ENCODE data around the gene ACVR1.

ACVR1 gene

DNA sequence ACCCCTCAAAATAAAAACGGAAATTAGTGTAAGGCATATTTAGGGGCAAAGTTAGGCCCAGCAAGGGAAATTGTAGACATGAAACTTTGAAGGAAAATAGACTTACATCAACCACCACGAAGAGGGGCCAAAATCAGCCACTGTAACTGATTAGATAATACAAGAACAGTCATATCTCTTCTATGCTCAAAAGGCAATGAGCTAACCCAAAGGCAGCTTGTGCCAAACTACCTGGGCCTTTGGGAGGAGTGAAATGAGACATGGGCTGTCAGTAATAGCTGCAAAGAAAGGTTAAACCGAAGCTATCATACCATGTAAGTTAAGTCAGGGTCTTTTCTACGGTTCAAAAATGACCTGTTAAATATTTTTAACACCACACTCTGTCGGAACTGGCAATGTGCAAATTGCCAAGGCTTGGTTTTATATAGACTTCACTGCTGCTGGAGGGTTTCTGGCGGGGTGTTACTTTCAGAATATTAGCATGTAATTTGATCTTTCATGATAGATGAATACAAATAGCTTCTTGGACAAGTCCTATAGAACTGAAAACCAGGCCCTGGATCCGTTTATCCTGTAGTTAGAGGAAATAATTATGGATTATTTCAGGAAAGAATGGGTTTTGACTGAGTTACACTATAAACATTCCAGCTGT, 69.6 kb downstream of the ACVR1 start:
- TF ChIP-seq JUND (IDR thresholded peaks at IDR 0.05; ENCODE audit: low read depth), result no peak
- DNase-seq (ENCODE audit: low read depth in 1 of 2, low spot score in 1 of 2), result no peak
- in situ Hi-C loops (cut with HindIII; ENCODE audit: low pct_unique_long_range_greater_than_20kb, low sequenced_read_pairs), result no loop called here

DNA sequence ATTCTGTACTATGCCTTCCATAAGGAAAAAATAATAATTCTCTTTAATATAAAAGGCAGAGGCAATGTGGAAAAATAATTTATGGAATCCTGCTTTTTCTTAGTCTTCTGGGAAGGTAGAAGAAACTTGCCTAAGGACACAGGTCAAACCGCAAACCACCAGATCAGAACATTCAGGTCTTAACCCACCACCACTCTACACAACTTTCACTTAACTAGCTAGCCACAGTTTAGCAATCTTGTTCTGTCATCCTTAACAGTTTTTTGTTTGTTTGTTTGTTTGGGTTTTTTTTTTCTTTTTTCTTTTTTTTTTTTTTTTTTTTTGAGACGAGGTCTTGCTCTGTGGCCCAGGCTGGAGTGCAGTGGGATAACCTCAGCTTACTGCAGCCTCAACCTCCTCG, 70.6 kb downstream of the ACVR1 start:
- DNase-seq (ENCODE audit: low read depth in 1 of 2, low spot score in 1 of 2), result no peak
- in situ Hi-C loops (cut with HindIII; ENCODE audit: low pct_unique_long_range_greater_than_20kb, low sequenced_read_pairs), result no loop called here
- no peak for TF ChIP-seq JUND (IDR thresholded peaks at IDR 0.05; ENCODE audit: low read depth)

DNA sequence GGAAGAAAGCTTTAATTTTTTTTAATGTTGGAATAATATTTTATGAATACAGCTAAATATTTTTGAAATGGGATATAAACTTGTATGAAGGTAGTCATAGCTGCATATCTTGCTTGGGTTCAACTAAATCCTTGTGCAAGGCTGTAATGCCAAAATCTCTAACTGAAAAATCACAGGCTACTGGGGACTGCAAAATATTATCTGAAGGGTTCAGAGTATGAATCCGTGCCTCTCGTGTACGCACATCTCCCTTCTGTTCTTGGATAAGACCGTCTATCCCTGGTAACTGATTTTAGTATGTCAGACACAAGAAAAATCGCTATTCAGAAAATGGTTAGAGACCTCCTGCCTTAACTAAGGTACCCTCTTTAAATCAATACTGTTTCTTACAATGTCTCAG, 71.8 kb downstream of the ACVR1 start:
- in situ Hi-C loops (cut with HindIII; ENCODE audit: low pct_unique_long_range_greater_than_20kb, low sequenced_read_pairs), result no loop called here
- TF ChIP-seq JUND (IDR thresholded peaks at IDR 0.05; ENCODE audit: low read depth), result no peak
- DNase-seq (ENCODE audit: low read depth in 1 of 2, low spot score in 1 of 2), result no peak

DNA sequence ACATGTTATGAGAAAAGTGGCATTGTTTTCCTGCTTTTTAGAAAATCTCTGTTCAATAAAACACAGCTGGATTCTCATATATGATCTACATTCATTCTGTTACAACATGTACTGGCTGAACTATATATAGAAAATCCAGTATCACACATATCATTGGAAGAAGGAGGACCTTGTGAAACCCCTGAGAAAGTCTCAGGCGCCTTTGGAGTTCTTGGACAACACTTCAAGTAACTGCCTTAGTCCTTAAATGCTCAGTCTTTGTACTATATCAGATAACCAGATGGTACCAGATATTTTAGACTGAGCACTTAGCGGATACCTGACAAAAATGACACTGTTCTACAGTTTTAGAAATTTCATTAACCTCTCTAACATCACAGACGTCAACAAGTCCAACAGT, 72.2 kb downstream of the ACVR1 start:
- no peak for TF ChIP-seq JUND (IDR thresholded peaks at IDR 0.05; ENCODE audit: low read depth)
- DNase-seq (ENCODE audit: low read depth in 1 of 2, low spot score in 1 of 2), result no peak
- in situ Hi-C loops (cut with HindIII; ENCODE audit: low pct_unique_long_range_greater_than_20kb, low sequenced_read_pairs), result no loop called here

DNA sequence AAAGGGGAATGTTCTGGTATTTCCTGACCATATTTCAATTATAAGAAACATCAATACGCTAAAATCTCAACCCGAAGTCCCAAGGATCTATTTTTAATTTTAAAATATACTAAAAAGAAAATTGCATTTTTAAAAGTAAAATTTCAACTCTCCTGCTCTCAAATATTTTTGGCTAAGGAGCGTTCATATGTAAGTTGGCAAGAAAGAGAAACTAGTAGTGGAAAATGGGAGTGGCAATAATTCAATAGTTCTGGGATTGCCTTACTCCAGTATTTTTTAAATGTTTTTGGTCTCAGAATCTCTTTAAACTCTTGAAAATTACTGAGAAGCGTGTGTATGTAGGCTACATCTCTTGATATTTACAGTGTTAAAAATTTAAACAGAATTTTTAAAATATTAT, 72.7 kb downstream of the ACVR1 start:
- in situ Hi-C loops (cut with HindIII; ENCODE audit: low pct_unique_long_range_greater_than_20kb, low sequenced_read_pairs), result no loop called here
- no peak for TF ChIP-seq JUND (IDR thresholded peaks at IDR 0.05; ENCODE audit: low read depth)
- DNase-seq (ENCODE audit: low read depth in 1 of 2, low spot score in 1 of 2), result no peak

DNA sequence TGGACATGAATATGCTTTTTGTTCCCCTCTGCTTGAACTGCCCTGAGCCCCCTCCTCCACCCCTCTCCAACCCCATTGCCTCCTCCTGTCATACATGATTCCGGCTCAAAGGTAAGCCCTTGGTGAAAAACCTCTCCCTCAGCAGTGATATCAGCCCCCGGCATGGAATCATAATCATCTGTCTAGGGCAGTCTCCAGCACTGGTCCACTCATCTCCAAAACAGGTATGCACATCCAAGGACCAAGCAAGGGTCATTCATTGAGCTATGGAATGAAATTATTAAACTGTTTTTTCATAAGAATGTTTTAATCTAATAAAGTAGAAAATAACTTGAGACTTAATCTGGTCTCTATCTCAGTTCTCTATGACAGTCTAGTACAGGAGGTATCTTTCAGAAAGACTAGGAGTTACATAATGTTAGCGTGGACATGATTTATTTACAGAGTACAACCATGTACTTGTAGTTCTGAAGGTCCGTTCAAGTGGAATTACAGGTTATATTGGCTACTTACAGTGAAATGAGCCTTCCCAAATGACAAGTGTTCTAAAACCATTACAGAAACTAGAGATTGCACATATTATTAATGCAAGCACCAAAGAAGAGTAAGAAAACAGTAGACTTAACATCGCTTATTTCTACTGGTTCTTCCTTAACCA, 75.2 kb downstream of the ACVR1 start:
- in situ Hi-C loops (cut with HindIII; ENCODE audit: low pct_unique_long_range_greater_than_20kb, low sequenced_read_pairs), result no loop called here
- TF ChIP-seq JUND (IDR thresholded peaks at IDR 0.05; ENCODE audit: low read depth), result no peak
- DNase-seq (ENCODE audit: low read depth in 1 of 2, low spot score in 1 of 2), result peak in 1 of 2 experiments; percentile 29

DNA sequence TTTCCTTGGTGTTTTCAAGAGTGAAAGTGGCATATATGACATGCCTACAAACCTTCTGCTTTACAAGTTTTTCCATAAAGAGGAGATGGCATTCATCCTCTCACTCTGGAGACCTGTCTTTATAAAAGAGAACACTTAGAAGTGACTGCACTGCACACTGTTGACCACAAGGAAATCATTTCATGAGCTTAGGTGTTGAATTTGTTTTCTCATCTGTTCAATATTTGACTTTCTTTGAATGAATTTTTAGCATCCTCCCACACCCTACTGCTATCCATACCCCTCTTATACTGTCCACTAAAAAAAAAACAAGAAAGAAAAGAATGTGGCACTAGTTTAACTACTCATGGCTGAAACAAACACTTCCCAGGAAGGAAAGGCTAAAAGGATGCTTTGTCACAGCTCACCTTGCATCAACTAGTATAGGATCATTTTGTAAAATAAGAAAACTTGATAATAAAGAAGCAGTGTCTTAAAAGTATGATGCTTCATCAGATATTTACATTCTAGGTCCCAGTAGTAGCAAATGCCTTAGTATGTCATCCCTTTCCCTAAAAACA, 83.0 kb downstream of the ACVR1 start:
- DNase-seq (ENCODE audit: low read depth in 1 of 2, low spot score in 1 of 2), result no peak
- in situ Hi-C loops (cut with HindIII; ENCODE audit: low pct_unique_long_range_greater_than_20kb, low sequenced_read_pairs), result no loop called here
- no peak for TF ChIP-seq JUND (IDR thresholded peaks at IDR 0.05; ENCODE audit: low read depth)

DNA sequence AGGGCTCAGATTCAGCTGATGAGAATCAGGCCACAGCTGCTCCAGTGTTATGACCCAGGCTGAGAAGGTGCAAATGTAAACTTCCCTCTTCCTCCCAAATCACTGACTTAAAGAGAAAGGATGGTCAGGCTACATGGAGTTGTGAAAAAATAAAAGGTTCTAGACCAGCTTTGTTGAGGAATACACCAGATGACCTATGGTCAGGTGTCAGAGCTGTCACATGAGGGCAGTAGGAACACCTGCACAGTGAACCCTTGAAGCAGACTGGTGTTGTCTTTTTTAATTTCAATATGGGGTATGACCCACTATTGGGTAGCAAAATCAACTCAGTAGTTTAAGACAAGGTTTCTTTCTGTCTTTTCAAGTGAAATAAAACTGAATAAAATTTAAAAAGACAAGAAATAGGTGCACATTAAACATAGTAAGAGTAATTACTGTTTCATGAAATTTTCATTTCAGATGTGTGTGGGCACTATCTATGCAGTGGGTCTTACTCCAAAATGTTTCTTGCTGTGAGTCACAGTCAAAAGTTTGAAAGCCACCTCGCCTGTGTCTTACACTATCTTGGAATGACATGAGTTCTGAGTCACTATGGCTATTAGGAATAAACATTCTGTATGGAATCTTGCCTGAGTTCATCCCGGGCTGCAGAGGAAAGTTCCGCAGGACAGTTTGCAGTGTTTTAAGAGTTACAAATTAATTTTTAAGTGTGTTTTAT, 83.6 kb downstream of the ACVR1 start:
- no peak for DNase-seq (ENCODE audit: low read depth in 1 of 2, low spot score in 1 of 2)
- in situ Hi-C loops (cut with HindIII; ENCODE audit: low pct_unique_long_range_greater_than_20kb, low sequenced_read_pairs), result no loop called here
- TF ChIP-seq JUND (IDR thresholded peaks at IDR 0.05; ENCODE audit: low read depth), result no peak

DNA sequence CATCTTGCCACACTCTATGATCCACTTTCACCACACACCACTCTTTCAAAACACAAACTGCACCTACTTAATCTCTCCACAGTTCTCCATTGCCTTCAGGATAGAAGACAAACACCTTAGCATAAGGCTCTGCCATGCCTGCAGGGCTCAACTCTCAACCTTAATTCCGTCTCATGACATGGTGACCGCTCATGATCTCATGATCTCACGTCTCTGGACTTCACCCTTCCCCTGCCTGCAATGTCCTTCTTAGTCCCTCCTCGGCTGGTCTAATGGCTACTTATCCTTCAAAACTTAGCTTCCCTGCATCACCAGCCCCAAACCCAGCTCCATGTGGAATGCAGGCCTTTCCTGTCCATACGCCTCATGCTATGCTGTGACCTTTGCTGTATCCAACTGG, 85.3 kb downstream of the ACVR1 start:
- TF ChIP-seq JUND (IDR thresholded peaks at IDR 0.05; ENCODE audit: low read depth), result no peak
- in situ Hi-C loops (cut with HindIII; ENCODE audit: low pct_unique_long_range_greater_than_20kb, low sequenced_read_pairs), result no loop called here
- peak in 1 of 2 experiments; percentile 26 for DNase-seq (ENCODE audit: low read depth in 1 of 2, low spot score in 1 of 2)

DNA sequence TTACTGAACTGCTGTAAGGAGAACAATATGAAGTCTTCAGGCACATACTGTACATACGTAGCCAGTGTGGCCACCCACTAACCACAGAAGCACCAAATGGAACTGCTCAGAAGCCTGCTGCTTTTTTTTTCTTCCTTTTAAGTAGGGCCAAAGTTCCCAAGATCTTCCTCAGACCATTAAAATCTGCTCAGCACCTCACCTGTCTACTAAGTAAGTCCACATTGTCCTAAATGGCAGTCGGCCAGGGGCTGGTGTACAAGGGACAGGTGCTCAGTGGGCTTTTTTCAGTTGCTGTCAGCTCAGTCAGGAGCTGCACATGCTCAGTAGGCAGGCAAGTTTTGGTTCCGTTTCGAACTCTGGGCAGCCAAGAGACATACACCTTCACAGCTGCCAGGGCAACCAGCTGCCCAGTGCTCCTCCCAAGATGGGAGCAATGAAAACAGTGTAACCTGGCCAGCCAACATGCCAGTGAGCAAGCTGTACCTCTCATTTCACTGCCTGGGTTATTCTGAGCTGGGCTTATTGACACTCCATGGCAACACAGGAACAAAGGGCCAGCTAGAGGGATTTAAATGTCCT, 86.1 kb downstream of the ACVR1 start:
- in situ Hi-C loops (cut with HindIII; ENCODE audit: low pct_unique_long_range_greater_than_20kb, low sequenced_read_pairs), result no loop called here
- DNase-seq (ENCODE audit: low read depth in 1 of 2, low spot score in 1 of 2), result no peak
- TF ChIP-seq JUND (IDR thresholded peaks at IDR 0.05; ENCODE audit: low read depth), result no peak

DNA sequence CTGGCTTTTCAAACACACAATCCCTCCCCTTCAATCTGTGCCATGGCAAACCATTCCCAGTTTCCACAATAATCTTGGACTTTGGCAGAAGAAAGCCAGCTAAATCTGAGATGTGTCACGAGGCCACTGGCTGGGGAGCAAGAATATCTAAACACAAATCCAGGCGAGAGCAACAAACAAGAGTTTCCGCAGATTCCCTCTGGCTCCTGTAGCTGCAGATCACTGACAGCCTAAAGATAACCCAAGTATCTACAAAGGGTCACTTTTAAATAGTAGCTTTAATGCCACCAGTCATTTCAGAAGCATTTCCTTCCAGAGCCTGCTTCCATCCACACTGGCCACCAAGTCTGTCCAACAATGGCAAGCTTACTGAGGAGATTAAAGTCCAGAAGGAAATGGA, 86.9 kb downstream of the ACVR1 start:
- no peak for DNase-seq (ENCODE audit: low read depth in 1 of 2, low spot score in 1 of 2)
- TF ChIP-seq JUND (IDR thresholded peaks at IDR 0.05; ENCODE audit: low read depth), result no peak
- in situ Hi-C loops (cut with HindIII; ENCODE audit: low pct_unique_long_range_greater_than_20kb, low sequenced_read_pairs), result no loop called here

DNA sequence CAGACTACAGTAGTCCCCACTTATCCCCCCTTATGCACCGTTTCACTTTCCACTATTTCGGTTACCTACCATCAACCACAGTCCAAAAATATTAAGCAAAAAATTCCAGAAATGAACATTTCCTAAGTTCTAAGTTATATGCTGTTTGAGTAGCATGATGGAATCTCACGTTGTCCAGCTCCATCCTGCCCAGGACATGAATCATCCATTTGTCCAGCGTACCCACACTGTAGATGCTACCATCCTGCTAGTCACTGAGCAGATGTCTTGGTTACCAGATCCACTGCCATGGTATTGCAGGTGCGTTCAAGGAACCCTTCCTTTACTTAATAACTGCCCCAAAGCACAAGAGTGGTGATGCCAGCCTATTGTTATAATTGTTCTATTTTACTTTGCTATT, 87.9 kb downstream of the ACVR1 start:
- in situ Hi-C loops (cut with HindIII; ENCODE audit: low pct_unique_long_range_greater_than_20kb, low sequenced_read_pairs), result no loop called here
- TF ChIP-seq JUND (IDR thresholded peaks at IDR 0.05; ENCODE audit: low read depth), result no peak
- no peak for DNase-seq (ENCODE audit: low read depth in 1 of 2, low spot score in 1 of 2)

Measured in T47D (cell line).